ENCODE data around the gene TBX15. TPM values are rescaled to one million over a fixed set of nuclear protein-coding genes. Genes with fewer than 3 reads are reported as not detected.

The TBX15 gene
- total and polyA plus RNA-seq, 2 experiments from 2014 or later = 0.21 TPM; not detected in 1

DNA sequence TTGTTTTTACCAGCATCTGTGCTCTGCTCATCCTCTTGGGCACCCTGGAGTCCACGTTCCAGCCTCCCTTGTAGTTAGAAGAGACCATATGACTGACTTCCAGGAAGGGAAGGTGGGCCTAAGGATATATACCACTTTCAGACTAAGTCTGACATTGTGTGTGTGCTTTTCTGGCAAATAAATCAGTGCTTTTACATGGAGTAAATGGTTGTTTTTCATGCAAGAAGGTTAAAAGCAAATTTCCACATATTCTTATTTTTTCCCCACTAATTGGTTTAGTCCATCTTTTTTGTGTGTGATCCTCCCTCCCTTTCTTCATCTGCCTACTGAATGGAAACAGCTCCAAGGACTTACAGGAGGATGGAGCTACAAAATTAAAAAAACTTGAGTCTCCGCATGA is 119.8 kb downstream of the TBX15 start (continued):
- TF ChIP-seq, protein P1, sequence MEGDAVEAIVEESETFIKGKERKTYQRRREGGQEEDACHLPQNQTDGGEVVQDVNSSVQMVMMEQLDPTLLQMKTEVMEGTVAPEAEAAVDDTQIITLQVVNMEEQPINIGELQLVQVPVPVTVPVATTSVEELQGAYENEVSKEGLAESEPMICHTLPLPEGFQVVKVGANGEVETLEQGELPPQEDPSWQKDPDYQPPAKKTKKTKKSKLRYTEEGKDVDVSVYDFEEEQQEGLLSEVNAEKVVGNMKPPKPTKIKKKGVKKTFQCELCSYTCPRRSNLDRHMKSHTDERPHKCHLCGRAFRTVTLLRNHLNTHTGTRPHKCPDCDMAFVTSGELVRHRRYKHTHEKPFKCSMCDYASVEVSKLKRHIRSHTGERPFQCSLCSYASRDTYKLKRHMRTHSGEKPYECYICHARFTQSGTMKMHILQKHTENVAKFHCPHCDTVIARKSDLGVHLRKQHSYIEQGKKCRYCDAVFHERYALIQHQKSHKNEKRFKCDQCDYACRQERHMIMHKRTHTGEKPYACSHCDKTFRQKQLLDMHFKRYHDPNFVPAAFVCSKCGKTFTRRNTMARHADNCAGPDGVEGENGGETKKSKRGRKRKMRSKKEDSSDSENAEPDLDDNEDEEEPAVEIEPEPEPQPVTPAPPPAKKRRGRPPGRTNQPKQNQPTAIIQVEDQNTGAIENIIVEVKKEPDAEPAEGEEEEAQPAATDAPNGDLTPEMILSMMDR (conservative IDR thresholded peaks at IDR 0.05; ENCODE audit: low read depth in 2 of 2) = no peak
- TF ChIP-seq POLR2AphosphoS5 (IDR thresholded peaks at IDR 0.05; ENCODE audit: low read depth) (no peak), EZH2 (IDR thresholded peaks at IDR 0.05; ENCODE audit: low read depth, unreplicated experiment) (no peak), ZNF331 (CRISPR knock-in tag; IDR thresholded peaks at IDR 0.05; ENCODE audit: low read depth) (no peak), ZNF114 (CRISPR knock-in tag; IDR thresholded peaks at IDR 0.05) (no peak)

DNA sequence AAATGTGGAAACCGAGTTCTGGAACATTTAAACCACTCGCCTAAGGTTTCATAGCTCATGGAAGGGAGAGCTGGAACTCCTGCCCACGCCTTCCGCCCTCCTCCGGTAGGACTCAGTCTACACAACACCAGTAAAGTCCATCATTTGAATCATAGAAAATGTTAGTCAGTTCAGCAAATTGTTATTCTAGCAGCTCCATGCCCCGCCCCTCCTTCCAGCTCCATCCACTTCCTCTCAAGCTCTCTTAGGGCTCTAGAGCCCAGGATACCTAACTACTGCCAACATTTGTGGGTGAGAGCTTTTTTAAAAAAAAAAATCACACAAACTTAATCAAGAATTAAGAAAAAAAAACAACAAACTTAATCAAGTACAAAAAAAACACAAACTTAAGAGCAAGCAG is 121.8 kb downstream of the TBX15 start:
- no peak for TF ChIP-seq EZH2phosphoT487 (IDR thresholded peaks at IDR 0.05; ENCODE audit: unreplicated experiment)
- TF ChIP-seq, protein P2, sequence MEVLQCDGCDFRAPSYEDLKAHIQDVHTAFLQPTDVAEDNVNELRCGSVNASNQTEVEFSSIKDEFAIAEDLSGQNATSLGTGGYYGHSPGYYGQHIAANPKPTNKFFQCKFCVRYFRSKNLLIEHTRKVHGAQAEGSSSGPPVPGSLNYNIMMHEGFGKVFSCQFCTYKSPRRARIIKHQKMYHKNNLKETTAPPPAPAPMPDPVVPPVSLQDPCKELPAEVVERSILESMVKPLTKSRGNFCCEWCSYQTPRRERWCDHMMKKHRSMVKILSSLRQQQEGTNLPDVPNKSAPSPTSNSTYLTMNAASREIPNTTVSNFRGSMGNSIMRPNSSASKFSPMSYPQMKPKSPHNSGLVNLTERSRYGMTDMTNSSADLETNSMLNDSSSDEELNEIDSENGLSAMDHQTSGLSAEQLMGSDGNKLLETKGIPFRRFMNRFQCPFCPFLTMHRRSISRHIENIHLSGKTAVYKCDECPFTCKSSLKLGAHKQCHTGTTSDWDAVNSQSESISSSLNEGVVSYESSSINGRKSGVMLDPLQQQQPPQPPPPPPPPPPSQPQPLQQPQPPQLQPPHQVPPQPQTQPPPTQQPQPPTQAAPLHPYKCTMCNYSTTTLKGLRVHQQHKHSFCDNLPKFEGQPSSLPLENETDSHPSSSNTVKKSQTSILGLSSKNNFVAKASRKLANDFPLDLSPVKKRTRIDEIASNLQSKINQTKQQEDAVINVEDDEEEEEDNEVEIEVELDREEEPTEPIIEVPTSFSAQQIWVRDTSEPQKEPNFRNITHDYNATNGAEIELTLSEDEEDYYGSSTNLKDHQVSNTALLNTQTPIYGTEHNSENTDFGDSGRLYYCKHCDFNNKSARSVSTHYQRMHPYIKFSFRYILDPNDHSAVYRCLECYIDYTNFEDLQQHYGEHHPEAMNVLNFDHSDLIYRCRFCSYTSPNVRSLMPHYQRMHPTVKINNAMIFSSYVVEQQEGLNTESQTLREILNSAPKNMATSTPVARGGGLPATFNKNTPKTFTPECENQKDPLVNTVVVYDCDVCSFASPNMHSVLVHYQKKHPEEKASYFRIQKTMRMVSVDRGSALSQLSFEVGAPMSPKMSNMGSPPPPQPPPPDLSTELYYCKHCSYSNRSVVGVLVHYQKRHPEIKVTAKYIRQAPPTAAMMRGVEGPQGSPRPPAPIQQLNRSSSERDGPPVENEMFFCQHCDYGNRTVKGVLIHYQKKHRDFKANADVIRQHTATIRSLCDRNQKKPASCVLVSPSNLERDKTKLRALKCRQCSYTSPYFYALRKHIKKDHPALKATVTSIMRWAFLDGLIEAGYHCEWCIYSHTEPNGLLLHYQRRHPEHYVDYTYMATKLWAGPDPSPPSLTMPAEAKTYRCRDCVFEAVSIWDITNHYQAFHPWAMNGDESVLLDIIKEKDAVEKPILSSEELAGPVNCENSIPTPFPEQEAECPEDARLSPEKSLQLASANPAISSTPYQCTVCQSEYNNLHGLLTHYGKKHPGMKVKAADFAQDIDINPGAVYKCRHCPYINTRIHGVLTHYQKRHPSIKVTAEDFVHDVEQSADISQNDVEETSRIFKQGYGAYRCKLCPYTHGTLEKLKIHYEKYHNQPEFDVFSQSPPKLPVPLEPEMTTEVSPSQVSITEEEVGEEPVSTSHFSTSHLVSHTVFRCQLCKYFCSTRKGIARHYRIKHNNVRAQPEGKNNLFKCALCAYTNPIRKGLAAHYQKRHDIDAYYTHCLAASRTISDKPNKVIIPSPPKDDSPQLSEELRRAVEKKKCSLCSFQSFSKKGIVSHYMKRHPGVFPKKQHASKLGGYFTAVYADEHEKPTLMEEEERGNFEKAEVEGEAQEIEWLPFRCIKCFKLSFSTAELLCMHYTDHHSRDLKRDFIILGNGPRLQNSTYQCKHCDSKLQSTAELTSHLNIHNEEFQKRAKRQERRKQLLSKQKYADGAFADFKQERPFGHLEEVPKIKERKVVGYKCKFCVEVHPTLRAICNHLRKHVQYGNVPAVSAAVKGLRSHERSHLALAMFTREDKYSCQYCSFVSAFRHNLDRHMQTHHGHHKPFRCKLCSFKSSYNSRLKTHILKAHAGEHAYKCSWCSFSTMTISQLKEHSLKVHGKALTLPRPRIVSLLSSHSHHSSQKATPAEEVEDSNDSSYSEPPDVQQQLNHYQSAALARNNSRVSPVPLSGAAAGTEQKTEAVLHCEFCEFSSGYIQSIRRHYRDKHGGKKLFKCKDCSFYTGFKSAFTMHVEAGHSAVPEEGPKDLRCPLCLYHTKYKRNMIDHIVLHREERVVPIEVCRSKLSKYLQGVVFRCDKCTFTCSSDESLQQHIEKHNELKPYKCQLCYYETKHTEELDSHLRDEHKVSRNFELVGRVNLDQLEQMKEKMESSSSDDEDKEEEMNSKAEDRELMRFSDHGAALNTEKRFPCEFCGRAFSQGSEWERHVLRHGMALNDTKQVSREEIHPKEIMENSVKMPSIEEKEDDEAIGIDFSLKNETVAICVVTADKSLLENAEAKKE (CRISPR knock-in tag; IDR thresholded peaks at IDR 0.05) = no peak
- TF ChIP-seq POLR2AphosphoS5 (IDR thresholded peaks at IDR 0.05; ENCODE audit: low read depth) = no peak
- TF ChIP-seq, protein P1 (conservative IDR thresholded peaks at IDR 0.05; ENCODE audit: low read depth in 2 of 2) = no peak
- TF ChIP-seq ZNF331 (CRISPR knock-in tag; IDR thresholded peaks at IDR 0.05; ENCODE audit: low read depth) = no peak
- no peak for TF ChIP-seq ZNF114 (CRISPR knock-in tag; IDR thresholded peaks at IDR 0.05)
- no peak for TF ChIP-seq STAT1 (IDR thresholded peaks at IDR 0.05; ENCODE audit: unreplicated experiment)
- no peak for TF ChIP-seq JUNB (IDR thresholded peaks at IDR 0.05; ENCODE audit: unreplicated experiment)
- no peak for TF ChIP-seq NANOG (IDR thresholded peaks at IDR 0.05; ENCODE audit: borderline replicate concordance)
- TF ChIP-seq EZH2 (IDR thresholded peaks at IDR 0.05; ENCODE audit: low read depth, unreplicated experiment) = no peak
- Histone ChIP-seq H3K79me2 (replicated peaks; ENCODE audit: insufficient read depth) (no peaks in the 10 kb centered on the region), H3K36me3 (ENCODE audit: insufficient read depth) (no peaks in the 10 kb centered on the region), H3K4me2 (no peak overlapping the region), H3K9me2 (ENCODE audit: insufficient read depth) (0 out of 2 replicates have a peak, but pooled peaks cover 4% of the 10 kb centered on the region), H4K20me1 (replicated peaks; ENCODE audit: insufficient read depth) (no peaks in the 10 kb centered on the region), H3F3A (replicated peaks; ENCODE audit: low read depth) (no peaks in the 10 kb centered on the region), H3K27me3 (ENCODE audit: insufficient read depth) (no peaks in the 10 kb centered on the region), H2AFZ (peak overlapping the region; percentile 53; the same call in 1 of the 2 replicates), H3K4me3 (no peak overlapping the region), H3K27ac (ENCODE audit: low read depth) (no peak overlapping the region), H3K4me1 (ENCODE audit: insufficient read depth) (no peaks in the 10 kb centered on the region)
- DNase-seq (ENCODE audit: low spot score) = no peak
- H3K27ac Mint-ChIP-seq = no peak overlapping the region
- H3K9me3 Mint-ChIP-seq = no peaks in the 10 kb centered on the region
- H3K4me3 Mint-ChIP-seq = no peak overlapping the region
- H3K4me1 Mint-ChIP-seq = peaks cover 3% of the 10 kb centered on the region; the same call in 1 of the 3 replicates
- peaks cover 2% of the 10 kb centered on the region for H3K27me3 Mint-ChIP-seq (ENCODE audit: insufficient read depth, low read depth, poor library complexity)
- no peaks in the 10 kb centered on the region for H3K36me3 Mint-ChIP-seq (ENCODE audit: low read depth)
- no peak for ATAC-seq

Measured in GM23338 (cell line).